Gastroesophageal sphincter (tissue), 3 donors: ENCODE measurements around the gene DPM2.

Experiments used
- EP300 ChIP-seq: sonication (generic); formaldehyde crosslinking; IDR thresholded peaks from one replicate; pipeline ENCODE4 v1.6.1; 2017; ENCODE audit warnings: antibody characterized with exemption, mild to moderate bottlenecking
- POLR2A ChIP-seq, 2 donors: fragments of 450-650 bp; IDR thresholded peaks; one replicate each; pipeline ENCODE4 v1.6.1; 2017; ENCODE audit warnings: antibody characterized with exemption in 2 of 2, mild to moderate bottlenecking in 2 of 2, moderate library complexity in 1 of 2
- POLR2AphosphoS5 ChIP-seq: sonication (generic); formaldehyde crosslinking; IDR thresholded peaks from one replicate; pipeline ENCODE4 v1.6.1; 2017; ENCODE audit warnings: antibody characterized with exemption
- TF ChIP-seq, protein P1 (sequence below), 4 experiments: fragments of 200-600 bp in 2 of 4; fragments of 450-650 bp in 2 of 4; sonication (generic) in 1 of 4; IDR thresholded peaks; one replicate each; pipeline ENCODE4 v1.5.1; 2017 to 2019; ENCODE audit warnings: antibody characterized with exemption in 4 of 4, mild to moderate bottlenecking in 2 of 4, moderate library complexity in 2 of 4

- TF ChIP-seq POLR2A (IDR thresholded peaks at IDR 0.05) (no peak), EP300 (no peak), POLR2AphosphoS5 (no peak)
- TF ChIP-seq, protein P1, sequence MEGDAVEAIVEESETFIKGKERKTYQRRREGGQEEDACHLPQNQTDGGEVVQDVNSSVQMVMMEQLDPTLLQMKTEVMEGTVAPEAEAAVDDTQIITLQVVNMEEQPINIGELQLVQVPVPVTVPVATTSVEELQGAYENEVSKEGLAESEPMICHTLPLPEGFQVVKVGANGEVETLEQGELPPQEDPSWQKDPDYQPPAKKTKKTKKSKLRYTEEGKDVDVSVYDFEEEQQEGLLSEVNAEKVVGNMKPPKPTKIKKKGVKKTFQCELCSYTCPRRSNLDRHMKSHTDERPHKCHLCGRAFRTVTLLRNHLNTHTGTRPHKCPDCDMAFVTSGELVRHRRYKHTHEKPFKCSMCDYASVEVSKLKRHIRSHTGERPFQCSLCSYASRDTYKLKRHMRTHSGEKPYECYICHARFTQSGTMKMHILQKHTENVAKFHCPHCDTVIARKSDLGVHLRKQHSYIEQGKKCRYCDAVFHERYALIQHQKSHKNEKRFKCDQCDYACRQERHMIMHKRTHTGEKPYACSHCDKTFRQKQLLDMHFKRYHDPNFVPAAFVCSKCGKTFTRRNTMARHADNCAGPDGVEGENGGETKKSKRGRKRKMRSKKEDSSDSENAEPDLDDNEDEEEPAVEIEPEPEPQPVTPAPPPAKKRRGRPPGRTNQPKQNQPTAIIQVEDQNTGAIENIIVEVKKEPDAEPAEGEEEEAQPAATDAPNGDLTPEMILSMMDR (IDR thresholded peaks at IDR 0.05) = no peak
Measured at GRCh38 chr9:127892831-127893230, 44.8 kb downstream of the DPM2 start.
